ENCODE measurements around the gene RDH12.
"Not testable (repeated sequence)": the region's sequence is repeated elsewhere in the genome, so short reads cannot be mapped to it uniquely, and the experiment has no call there.

Gene RDH12

DNA sequence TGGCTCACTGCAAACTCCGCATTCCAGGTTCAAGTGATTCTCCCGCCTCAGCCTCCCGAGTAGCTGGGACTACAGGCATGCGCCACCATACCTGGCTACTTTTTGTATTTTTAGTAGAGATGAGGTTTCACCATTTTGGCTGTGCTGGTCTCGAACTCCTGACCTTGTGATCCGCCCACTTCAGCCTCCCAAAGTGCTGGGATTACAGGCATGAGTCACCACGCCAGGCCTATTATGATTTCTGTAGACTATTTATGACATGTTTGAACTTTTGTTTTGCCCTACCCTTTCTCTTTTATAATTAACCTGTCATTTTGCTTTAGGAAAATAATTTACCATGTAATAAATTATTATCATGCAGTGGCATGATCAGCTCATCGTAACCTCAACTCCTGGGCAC is at the start of gene RDH12:
TSS of gene RDH12 (plus strand) at position 395 of the 400 bp plus-strand sequence. CDS start 20,757 bp downstream, outside the sequence.
- in situ Hi-C loops (cut with MboI; ENCODE audit: low sequenced_read_pairs) = not testable (repeated sequence)

DNA sequence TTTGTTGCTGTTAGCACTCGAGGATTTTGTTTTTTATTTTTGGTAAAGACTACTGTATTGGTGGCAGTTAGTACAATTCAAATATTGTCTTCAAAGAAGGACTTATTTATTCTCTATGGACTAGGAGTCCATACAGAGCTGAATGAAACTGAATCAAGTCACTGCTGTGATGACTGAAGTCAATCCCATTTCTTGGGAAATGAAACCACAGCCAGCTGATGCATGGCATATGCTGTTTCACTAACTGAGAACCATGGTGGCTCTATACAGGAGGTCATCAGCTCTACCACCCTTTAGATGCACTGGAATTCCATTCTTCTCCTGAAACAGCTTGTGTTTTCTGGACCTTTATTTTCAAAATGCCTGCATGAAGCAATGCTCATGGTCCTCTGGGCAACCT is 49.5 kb upstream of the RDH12 start:
- in situ Hi-C loops (cut with MboI; ENCODE audit: low sequenced_read_pairs) = no loop called here

DNA sequence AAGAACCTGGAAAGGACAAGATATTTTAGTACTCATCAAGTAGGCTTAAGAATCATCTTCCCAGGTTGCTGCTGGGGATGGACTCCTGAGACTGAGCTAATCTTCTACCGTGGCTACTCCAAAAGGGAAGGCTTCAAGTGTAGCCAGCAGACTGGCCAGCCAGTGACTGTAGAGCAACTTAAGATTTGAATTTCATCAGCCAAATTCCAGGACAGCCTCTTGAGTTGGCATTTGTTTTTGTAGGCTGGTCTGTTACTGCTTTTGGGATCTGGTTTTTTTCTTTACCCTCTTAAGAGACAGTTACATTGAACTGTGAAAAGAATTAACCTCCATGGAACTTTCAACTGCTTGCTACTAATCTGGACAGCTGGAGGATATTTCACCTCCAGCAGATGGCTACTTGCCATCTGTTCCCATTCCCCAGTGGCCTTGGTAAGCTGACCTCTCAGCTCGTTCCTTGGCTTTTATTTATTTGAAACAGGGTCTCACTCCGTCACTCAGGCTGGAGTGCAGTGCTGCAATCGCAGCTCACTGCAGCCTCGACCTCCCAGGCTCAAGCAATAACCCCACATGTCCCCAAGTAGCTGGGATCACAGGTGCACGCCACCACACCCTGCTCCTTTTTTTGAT is 47.9 kb upstream of the RDH12 start:
- in situ Hi-C loops (cut with MboI; ENCODE audit: low sequenced_read_pairs) = no loop called here

DNA sequence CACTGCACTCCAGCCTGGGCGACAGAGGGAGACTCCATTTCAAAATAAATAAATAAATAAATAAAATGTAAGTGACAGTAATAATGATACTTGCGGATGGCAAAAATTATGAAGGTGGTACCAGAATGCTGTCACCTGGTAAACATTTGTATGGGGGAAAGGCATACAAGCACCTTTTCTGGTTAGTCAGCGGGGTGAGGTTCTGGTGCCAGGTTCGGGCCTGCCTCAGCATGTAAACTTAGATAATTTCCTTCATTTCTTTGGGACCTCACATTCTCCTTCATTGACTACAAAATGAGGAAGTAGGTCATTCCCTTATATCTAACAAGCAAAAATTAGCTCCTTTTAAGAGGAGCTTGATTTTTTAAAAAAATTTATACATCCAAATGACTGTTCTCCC is 38.1 kb upstream of the RDH12 start:
- in situ Hi-C loops (cut with MboI; ENCODE audit: low sequenced_read_pairs) = no loop called here

DNA sequence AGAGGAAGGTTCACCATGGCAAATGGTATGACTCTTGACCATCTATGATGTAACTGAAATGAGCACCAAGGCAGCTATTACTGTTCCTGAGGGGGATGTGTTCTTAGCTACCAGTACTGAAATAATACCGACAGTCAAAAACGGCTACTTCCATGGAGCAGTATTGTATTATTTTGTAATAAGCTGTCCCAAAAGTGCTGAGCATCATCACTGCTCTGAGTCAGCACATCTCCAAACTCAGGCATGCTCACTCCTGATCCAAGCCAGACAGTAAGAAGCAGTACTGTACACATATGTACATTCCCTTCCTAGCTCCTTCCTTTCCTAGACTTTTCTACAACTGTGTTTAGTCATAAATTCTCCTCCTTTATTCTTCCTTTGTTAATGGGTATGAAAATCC is 35.8 kb upstream of the RDH12 start:
- in situ Hi-C loops (cut with MboI; ENCODE audit: low sequenced_read_pairs) = no loop called here

DNA sequence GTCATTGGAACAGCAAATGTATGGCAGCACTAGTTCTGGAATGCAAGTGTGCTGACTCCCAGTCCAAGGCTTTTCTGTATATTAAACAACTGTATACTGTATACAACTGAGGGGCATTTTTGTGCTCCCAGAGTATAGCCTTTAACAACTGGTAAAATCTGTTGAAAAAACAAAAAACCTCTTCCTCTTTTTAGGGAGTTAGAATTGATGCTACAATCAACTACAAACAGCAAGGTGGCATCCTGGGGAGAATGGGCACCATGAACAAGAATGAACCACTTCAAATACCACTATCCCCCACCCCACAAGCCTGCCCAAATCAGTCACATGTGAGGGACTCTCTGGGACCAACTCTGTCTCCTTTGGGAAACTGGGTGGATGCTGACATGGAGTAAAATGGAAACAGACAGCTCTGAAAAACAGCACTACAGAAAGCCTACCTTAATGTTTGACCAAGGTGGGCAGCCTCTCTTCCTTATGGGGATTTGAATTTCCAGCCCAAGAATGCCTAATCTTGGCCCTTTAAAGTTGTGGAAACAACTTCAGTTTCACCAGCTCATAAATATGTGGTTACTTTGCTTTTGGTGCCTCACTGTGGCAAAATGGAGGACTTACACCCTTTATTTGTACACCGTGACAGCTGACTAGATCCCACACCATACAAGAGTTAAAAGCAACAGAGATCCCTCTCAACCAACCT is 34.8 kb upstream of the RDH12 start:
- in situ Hi-C loops (cut with MboI; ENCODE audit: low sequenced_read_pairs) = no loop called here

DNA sequence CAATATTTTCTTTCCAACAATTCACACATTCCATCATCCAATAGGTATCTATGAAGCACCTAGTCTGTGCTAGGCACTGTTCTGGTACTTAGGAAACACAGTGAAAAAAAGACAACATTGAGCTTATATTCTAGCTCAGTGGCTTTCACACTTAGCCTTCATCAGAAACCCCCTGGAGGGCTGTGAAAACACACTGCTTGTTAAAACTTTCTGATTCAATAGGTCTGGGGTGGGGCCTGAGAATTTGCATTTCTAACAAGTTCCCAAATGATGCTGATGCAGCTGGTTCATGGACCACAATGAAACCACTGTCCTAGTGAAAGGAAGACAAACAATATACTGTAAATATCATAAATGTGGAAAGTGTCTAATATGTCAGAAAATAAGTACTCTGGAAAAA is 33.1 kb upstream of the RDH12 start:
- in situ Hi-C loops (cut with MboI; ENCODE audit: low sequenced_read_pairs) = no loop called here

DNA sequence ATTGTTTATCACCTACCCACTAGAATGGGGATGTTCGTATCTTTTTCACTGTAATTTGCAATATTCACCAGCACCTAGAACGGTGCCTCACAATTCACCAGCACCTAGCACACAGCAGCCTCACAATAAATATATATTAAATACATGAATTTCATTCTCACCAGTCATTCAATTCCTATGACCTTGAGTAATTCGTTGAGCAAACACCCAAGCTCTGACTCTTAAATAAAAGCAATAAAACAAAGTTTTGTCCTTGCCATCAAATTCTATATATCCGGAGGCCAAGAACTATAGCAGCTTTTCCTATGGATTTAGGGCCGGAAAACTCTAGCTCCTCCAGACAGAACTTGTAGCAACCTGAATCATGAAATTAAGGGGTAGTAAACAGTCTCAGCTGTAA is 28.2 kb upstream of the RDH12 start:
- in situ Hi-C loops (cut with MboI; ENCODE audit: low sequenced_read_pairs) = no loop called here

DNA sequence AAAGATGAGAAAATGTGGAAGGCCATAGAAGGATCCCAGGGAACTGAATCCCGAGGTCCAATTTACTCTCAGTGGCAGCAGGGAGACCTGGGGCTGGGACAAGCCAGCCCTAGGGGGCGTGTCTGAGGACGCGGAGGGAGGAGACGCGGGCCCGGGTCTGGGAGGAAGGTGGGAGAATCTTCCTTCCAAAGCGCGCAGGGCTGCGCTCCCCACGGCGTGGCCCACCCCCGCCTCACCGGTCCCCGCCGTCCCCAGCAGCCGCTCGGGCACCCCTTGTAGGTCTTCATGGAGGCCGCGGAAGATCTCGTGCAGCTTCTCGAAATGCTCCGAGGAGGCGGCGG is 27.6 kb upstream of the RDH12 start:
- in situ Hi-C loops (cut with MboI; ENCODE audit: low sequenced_read_pairs) = no loop called here

DNA sequence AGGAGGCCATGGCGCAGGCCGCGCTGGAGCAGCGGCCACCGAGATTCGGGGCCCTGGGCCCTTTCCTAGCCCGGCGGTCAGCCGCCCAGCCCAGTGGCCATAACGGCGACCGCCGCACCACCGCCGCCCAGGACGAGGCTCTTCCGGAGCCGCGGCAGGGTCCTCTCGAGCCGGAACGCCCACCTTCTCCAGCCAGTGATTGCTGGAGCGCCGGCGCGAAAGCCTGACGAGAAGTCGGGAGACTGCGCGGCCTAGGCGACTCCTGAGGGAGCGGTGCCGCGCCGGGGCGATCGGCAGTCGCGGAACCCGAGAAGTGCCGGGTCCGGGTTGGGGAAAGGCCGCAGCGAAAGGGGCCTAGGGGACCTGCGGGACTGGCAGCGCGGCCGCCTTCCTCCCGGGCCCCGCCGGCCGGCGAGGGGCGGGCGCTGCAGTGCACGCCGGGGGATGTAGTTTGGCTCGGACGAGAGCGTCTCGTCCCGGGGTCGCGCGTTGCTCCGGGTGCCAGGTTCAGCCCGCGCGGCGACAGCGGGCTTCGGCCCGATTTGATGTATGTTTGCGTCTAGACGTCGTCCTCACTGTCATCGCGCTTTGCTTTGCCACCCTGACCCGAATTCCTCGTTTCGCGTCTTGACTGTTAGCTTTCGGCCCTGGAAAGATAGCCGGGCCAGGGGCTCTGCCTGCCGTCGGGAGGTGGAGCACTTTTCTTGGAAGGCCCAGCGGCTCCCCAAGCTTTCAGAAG is 27.0 kb upstream of the RDH12 start, which contains the start of gene VTI1B:
TSS of gene VTI1B (minus strand) at position 153 of the 739 bp plus-strand sequence. CDS start at position 10, 143 bp downstream.
- in situ Hi-C loops (cut with MboI; ENCODE audit: low sequenced_read_pairs) = no loop called here

DNA sequence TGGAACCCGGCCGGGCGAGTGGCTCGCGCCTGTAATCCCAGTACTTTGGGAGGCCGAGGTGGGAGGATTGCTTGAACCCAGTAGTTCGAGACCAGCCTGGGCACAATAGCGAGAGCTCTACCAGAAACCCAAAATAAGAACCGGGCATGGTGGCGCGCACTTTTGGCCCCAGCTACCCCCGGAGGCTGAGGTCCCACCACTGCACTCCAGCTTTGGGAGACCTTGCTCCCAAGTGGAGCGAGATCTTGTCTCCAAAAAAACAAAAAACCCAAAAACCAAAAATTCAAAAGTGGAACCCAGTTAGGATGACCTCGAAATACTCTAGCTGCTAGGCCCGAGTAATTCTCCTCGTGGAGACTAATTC is 26.5 kb upstream of the RDH12 start:
- in situ Hi-C loops (cut with MboI; ENCODE audit: low sequenced_read_pairs) = no loop called here

DNA sequence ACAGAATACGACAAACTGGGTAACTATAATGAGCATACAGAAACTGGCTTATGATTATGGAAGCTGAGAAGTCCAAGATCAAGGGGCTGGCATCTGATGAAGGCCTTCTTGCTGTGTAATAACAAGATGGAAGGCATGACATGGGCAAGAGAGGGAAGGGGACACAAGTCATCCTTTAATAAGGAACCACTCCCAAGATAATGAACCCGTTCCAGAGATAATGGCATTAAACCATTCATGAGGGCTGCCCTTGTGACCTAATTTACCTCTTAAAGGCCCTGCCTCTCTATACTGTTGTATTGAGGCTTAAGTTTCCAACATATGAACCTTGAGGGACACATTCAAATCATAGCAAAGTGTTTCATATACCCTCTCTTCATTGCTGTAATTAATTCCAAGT is 22.7 kb upstream of the RDH12 start:
- in situ Hi-C loops (cut with MboI; ENCODE audit: low sequenced_read_pairs) = no loop called here

DNA sequence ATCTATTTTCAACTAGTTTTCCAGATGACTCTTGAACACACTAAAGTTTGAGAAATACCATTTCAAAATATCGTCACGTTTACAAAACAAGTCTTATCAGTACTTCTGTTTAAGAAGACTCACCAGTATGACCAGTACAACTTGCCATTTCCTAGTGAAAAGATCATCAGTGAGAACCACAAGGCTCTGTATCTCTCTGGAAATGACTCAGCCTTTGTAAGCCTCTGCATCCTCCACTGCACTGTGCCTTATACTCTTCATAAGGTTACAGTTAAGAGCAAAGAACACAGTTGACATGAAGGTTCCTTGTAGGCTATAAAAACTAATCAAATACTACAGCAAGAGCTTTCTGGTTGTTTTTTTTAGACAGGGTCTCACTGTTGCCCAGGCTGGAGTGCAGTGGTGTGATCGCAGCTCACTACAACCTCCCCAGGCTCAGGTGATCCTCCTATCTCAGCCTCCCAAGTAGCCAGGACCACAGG is 21.5 kb upstream of the RDH12 start:
- in situ Hi-C loops (cut with MboI; ENCODE audit: low sequenced_read_pairs) = no loop called here

DNA sequence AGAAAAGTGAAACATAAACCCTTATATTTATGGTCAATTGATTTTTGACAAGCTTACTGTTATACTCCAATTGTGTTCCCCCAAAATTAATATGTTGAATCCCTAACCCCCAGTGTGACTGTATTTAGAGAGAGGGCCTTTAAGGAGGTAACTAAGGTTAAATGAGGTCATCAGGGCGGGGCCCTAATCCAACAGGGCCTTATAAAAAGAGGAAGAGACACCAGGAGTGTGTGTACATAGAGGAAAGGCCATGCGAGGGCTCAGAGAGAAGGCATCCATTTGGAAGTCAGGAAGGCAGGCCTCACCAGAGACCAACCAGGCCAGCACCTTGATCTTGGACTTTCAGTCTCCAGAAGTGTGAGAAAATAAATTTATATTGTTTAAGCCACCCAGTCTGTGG is 20.7 kb upstream of the RDH12 start:
- in situ Hi-C loops (cut with MboI; ENCODE audit: low sequenced_read_pairs) = no loop called here

DNA sequence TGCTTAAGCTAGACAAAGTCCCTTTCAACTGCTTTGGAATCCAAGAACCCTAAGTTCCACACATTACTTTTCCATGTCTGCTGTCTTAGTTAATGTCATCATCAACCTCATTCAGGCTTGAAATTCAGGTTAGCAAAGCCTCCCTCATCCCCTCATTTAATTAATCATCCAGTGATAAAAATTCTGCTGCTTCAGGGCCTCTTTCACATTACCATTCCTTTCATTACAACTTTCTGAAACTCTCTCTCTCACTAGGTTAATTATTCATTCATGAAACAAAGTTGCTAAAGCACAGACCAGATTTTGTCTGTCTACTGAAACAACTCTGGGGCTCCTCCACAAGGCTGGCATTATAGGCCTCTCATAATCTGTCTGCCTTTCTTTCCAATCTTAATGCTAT is 17.8 kb upstream of the RDH12 start:
- in situ Hi-C loops (cut with MboI; ENCODE audit: low sequenced_read_pairs) = no loop called here

DNA sequence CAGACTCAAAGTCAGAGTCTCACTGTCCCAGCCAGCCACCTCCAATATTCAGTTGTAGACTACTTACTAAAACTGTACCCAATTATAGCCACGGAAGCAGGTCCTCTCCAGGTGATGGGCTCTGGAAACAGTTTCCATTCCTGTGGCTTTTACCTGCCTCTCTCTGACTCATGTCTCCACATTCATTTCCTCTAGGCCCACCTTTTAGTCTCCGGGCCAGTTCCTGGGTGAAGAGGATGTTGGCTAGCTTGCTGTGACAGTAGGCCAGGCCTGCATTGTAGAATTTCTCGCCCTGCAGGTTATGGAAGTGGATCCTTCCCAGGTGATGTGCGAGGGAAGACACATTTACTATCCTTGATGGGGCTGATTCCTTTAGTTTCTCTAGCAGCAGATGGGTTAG is 11.7 kb upstream of the RDH12 start:
- in situ Hi-C loops (cut with MboI; ENCODE audit: low sequenced_read_pairs) = no loop called here

DNA sequence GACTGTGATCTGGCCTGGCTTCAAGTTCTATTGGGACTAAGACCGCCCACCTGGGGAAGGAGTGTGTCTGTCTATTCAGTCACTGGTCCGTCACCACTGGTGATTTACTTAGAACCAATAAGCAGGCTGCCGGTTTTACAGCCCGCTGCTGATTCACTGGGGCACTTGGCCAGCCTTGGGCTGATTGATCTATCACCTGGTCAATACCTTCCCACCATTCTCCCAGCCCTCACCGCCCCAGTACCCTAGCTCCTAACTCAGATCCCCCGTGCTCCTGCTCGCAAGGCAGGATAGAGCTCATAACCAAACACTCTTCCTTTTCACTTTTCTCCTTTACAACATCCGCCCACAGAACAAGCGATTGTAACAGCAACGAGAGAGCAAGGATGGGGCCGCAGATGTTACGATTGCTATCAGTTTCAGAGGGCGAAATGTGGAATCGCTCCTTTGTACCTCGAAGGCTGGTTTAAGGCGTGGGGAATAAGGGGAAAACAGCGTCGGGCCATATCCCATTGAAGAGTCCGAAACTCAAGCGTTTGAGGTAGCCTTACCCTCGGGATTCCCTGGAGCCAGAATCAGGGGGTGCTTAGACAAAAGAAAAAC is 6.8 kb upstream of the RDH12 start:
- in situ Hi-C loops (cut with MboI; ENCODE audit: low sequenced_read_pairs) = no loop called here

DNA sequence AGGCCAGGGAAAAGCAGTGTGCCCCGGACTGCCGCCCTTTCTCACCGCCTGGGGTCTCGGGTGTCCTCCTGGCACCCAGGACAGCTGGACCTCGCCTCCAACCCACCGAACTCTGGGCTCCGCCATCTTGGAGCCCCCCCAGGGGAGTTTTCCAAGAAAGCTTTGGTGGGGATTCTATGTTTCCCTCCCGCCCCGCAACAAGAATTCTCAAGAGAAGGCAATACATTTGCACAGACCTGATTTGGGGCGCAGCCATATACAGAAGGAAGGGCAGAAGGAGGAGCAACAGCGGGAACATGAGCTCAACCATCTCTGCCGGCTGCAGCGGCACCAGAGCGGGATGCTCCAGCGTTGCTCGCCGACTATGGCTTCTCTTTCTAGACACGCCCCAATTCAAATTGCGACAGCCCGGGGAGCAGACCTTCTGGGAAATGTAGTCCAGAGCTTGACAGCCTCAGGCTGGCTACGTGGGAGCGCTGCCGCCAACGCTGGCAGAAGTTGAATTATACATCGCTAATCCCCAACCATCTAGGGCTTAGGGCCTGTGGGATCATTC is 6.2 kb upstream of the RDH12 start, which contains the start of gene RDH11:
TSS of gene RDH11 (minus strand) at position 371 of the 556 bp plus-strand sequence. CDS start at position 310, 61 bp downstream.
- in situ Hi-C loops (cut with MboI; ENCODE audit: low sequenced_read_pairs) = no loop called here

DNA sequence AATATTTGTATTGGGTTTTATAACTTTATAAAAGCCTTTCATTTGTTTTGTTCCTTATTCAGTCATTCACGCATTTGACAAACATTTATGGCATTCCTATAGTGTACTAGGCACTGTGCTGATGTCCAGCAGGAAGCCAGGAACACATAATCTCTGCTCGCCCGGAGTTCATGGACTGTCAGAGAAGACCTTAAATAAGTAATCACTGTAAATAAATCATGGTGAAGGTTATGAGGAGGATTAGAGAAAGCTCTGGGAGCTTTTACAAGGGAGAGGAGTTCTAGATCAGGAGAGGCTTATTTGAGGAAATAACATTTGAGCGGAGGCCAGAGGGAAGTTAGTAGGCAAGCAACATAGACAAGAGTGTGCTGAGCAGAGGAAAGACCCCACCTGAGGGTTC is 4.7 kb upstream of the RDH12 start:
- in situ Hi-C loops (cut with MboI; ENCODE audit: low sequenced_read_pairs) = no loop called here

DNA sequence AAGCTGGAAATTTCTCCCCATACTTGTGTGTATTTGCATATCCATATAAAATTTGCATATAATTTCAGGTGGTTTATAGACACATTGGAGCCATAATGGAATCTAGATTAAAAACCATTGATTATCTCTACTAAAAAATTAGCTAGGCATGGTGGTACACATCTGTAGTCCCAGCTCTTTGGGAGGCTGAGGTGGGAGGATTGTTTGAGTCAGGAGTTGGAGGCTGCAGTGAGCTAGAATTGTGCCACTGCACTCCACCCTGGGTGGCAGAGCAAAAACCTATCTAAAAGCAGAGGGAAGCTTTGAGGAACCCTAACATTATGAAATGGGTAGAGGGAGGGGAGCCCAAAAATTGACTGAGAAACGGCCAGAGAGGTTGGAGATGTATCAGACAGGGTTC is 3.5 kb upstream of the RDH12 start:
- in situ Hi-C loops (cut with MboI; ENCODE audit: low sequenced_read_pairs) = no loop called here

DNA sequence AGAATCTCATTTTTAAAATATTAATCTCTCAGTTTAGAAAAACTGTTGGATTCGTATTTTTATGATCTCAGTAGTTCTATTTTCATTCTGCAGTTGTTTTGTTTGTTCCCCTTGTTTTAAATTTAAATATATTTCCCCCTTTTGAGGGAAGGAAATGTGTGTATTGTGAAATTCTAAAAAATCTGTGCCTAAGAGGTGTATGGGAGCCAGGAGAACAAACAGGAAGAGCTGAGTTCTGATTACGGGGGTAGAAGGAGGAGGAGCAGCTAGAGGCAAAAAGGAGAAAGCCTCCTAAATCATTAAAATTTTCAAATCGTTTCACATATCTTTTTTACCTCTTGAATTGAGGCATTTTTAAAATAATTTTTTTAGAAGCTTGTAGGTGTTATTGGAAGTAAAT is 2.3 kb downstream of the RDH12 start:
- in situ Hi-C loops (cut with MboI; ENCODE audit: low sequenced_read_pairs) = no loop called here
